B cell (primary cell): ENCODE data around the gene FBLIM1. TPM values are rescaled to one million over a fixed set of nuclear protein-coding genes. Genes with fewer than 3 reads are reported as not detected.

Source experiments
- ATAC-seq: fragments of 200-7000 bp; cut with Tn5 transposase; one replicate; pipeline ENCODE4 v1.10.0; 2021; ENCODE audit warnings: low read depth, mild to moderate bottlenecking, moderate number of reproducible peaks, moderate library complexity
- CTCF ChIA-PET: fragments of 350-600 bp; sonication (Branson Sonifier 250); formaldehyde crosslinking; loops from one replicate; lab custom pipeline; 2021; ENCODE audit warnings: antibody characterized with exemption, inconsistent platforms; lab: Charles Lee
- POLR2A ChIA-PET: fragments of 350-600 bp; sonication (Branson Sonifier 250); formaldehyde crosslinking; loops from one replicate; lab custom pipeline; 2021; ENCODE audit warnings: antibody characterized with exemption; lab: Charles Lee
- DNase-seq: peaks from one replicate; pipeline ENCODE4 v3.0.0; 2013
- H2AFZ ChIP-seq: 2 replicates; pipeline ENCODE4 v1.6.1; 2012; ENCODE audit warnings: mild to moderate bottlenecking, low read depth, low read length; ENCODE audit not compliant: insufficient read depth, poor library complexity, severe bottlenecking
- H3K27ac ChIP-seq, 2 donors: 1 replicate in 1 of 2; 2 replicates in 1 of 2; pipeline ENCODE4 v1.5.1; 2012 to 2013; ENCODE audit warnings: low read length in 2 of 2, mild to moderate bottlenecking in 2 of 2, moderate library complexity in 1 of 2
- H3K27me3 ChIP-seq, 4 experiments: fragments of 200-600 bp in 1 of 4; sonication (generic) in 1 of 4; replicated peaks in 1 of 4; 1 replicate in 2 of 4; 2 replicates in 2 of 4; pipeline versions ENCODE4 v1.6.1 to v1.7.0; 2013 to 2016; ENCODE audit warnings: low read length in 3 of 4, mild to moderate bottlenecking in 2 of 4, mixed read lengths in 1 of 4, moderate library complexity in 1 of 4; ENCODE audit not compliant: insufficient read depth in 4 of 4, control insufficient read depth in 3 of 4; ENCODE audit errors: control extremely low read depth in 1 of 4
- H3K36me3 ChIP-seq, 2 experiments: replicated peaks in 1 of 2; 1 replicate in 1 of 2; 2 replicates in 1 of 2; pipeline versions ENCODE4 v1.6.1 to v1.7.1; 2013; ENCODE audit warnings: low read length in 1 of 2; ENCODE audit not compliant: insufficient read depth in 2 of 2, control insufficient read depth in 1 of 2; ENCODE audit errors: control extremely low read depth in 1 of 2, extremely low read depth in 1 of 2
- H3K4me1 ChIP-seq, 2 donors: fragments of 200-600 bp in 1 of 2; sonication (generic) in 1 of 2; 1 replicate in 1 of 2; 2 replicates in 1 of 2; pipeline versions ENCODE4 v1.5.1 to v1.6.1; 2013 to 2017; ENCODE audit warnings: low read length in 2 of 2; ENCODE audit not compliant: control insufficient read depth in 2 of 2, insufficient read depth in 2 of 2
- H3K4me2 ChIP-seq: replicated peaks from 2 replicates; pipeline ENCODE3; 2012; ENCODE audit warnings: mild to moderate bottlenecking, low read depth, low read length; ENCODE audit not compliant: poor library complexity, severe bottlenecking
- H3K4me3 ChIP-seq, 5 experiments: fragments of 200-600 bp in 1 of 5; sonication (generic) in 1 of 5; 1 replicate in 3 of 5; 2 replicates in 2 of 5; pipeline versions ENCODE4 v1.5.1 to v1.7.0; 2011 to 2016; ENCODE audit warnings: low read length in 4 of 5, mild to moderate bottlenecking in 4 of 5, low read depth in 2 of 5, control low read depth in 1 of 5, moderate library complexity in 1 of 5; ENCODE audit not compliant: insufficient read depth in 1 of 5; ENCODE audit errors: control extremely low read depth in 1 of 5, extremely low read depth in 1 of 5
- H3K79me2 ChIP-seq: fragments of 200-600 bp; sonication (generic); one replicate; pipeline ENCODE4 v1.6.0; 2016; ENCODE audit warnings: low read length; ENCODE audit not compliant: control insufficient read depth, insufficient read depth
- H3K9ac ChIP-seq: fragments of 200-600 bp; sonication (generic); 2 replicates; pipeline ENCODE4 v1.6.1; 2017; ENCODE audit warnings: mild to moderate bottlenecking, low read length, moderate library complexity
- H3K9me3 ChIP-seq, 3 donors: one replicate each; pipeline versions ENCODE4 v1.6.1 to v1.7.1; 2013; ENCODE audit warnings: low read length in 2 of 3; ENCODE audit not compliant: control insufficient read depth in 2 of 3, insufficient read depth in 1 of 3; ENCODE audit errors: control extremely low read depth in 1 of 3
- H4K20me1 ChIP-seq: 2 replicates; pipeline ENCODE4 v1.6.0; 2012; ENCODE audit warnings: mild to moderate bottlenecking, low read length; ENCODE audit not compliant: insufficient read depth, control insufficient read depth, poor library complexity, severe bottlenecking
- H3K27ac Mint-ChIP-seq: one replicate; pipeline ENCODE4 v1.8.0; 2021; ENCODE audit warnings: mixed read lengths
- H3K27me3 Mint-ChIP-seq: one replicate; pipeline ENCODE4 v1.8.0; 2021; ENCODE audit warnings: mixed read lengths
- H3K4me1 Mint-ChIP-seq: one replicate; pipeline ENCODE4 v1.8.0; 2021; ENCODE audit warnings: mixed read lengths
- H3K4me3 Mint-ChIP-seq: one replicate; pipeline ENCODE4 v1.8.0; 2021; ENCODE audit warnings: mixed read lengths
- H3K9me3 Mint-ChIP-seq: one replicate; pipeline ENCODE4 v1.8.0; 2022; ENCODE audit warnings: mixed read lengths; ENCODE audit not compliant: insufficient read depth
- CTCF ChIP-seq: fragments of 200-600 bp; IDR thresholded peaks from one replicate; pipeline ENCODE4 v1.8.0; 2022; ENCODE audit warnings: antibody characterized with exemption, mild to moderate bottlenecking
- EZH2 ChIP-seq: IDR thresholded peaks from 2 replicates; pipeline ENCODE4 v1.6.1; 2012; ENCODE audit warnings: borderline replicate concordance, low read depth, mild to moderate bottlenecking, moderate library complexity, low read length; ENCODE audit not compliant: insufficient read depth, poor library complexity, severe bottlenecking
- WGBS: methylation state at CpG from one replicate; pipeline ENCODE4 v1.1.5; 2013; ENCODE audit warnings: missing lambda C conversion rate; ENCODE audit not compliant: insufficient coverage; 5-methylcytosine and 5-hydroxymethylcytosine counted together
- intact Hi-C: fragments of 100-400 bp; cut with micrococcal nuclease; formaldehyde crosslinking; loops from one replicate; pipeline ENCODE4 v1.10.0; 2022
- polyA plus RNA-seq: library from polyadenylated mRNA; depleted of rRNA; stranded (reverse); fragments of >200 nt; gene quantifications from 2 replicates; pipeline ENCODE4 v1.2.3, GENCODE V29; 2012
- total RNA-seq, 2 donors: library from RNA; stranded (reverse); fragments of 120-200 nt in 1 of 2; gene quantifications; 1 replicate in 1 of 2; 2 replicates in 1 of 2; pipeline versions ENCODE4 v1.2.3 to v1.2.4, GENCODE V29; 2013 to 2022

Gene FBLIM1
- total and polyA plus RNA-seq, 2 donors (not counting 1 experiment from before 2014, with no cell fraction given): not detected

DNA sequence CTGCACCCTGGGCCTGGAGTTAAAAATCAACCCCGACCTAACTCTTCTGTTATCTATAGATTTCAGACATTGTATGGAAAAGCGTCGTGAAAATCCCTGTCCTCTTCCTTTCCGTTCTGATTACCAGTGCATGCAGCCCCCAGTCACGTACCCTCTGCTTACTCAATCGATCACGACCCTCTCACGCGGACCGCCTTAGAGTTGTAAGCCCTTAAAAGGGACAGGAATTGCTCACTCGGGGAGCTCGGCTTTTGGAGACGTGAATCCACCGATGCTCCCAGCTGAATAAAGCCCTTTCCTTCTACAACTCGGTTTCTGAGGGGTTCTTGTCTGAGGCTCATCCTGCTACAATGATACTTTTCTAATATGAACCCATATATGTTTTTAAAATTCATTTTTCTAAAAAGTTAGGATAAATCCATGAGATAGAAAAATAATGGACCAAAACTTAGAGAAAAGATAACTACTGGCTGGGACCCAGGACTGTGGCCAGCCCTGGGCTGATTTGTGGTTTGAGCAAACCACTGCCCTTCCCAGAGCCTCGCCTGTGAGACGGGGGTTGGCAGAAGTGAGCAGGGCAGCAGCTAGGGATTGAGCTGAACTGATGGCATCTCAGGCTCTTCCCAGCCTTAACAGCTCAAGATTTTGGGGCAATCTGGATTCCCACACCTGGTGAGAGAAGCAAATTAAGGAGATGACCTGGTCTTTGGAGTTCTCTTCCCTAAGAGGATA, 43.8 kb downstream of the FBLIM1 start:
- H3K79me2 ChIP-seq: no peaks in the 10 kb centered on the region
- no peak for ATAC-seq
- H3K27ac Mint-ChIP-seq: no peak overlapping the region
- peaks cover 0 to 2% (median 0%) of the 10 kb centered on the region in 4 experiments for H3K27me3 ChIP-seq
- H3K4me2 ChIP-seq: no peak overlapping the region
- H3K4me3 ChIP-seq: no peak overlapping the region
- ChIA-PET CTCF (interaction anchor here (0.8 to 3.2 kb wide), 8 partner anchors 10 to 252 kb away, joined by 3 to 20 read pairs (median 6); no protein-coding TSS in a partner anchor), POLR2A (no interaction called here)
- no peaks in the 10 kb centered on the region for H3K4me1 ChIP-seq
- H2AFZ ChIP-seq: no peak overlapping the region
- TF ChIP-seq CTCF: no peak
- no peak for TF ChIP-seq EZH2
- no peak overlapping the region for H3K27ac ChIP-seq
- no peaks in the 10 kb centered on the region for H3K9me3 Mint-ChIP-seq
- WGBS: 89% methylated on average over 13 of the region's 17 CpGs
- H3K9ac ChIP-seq: no peak overlapping the region
- no peaks in the 10 kb centered on the region for H3K4me1 Mint-ChIP-seq
- no peaks in the 10 kb centered on the region for H4K20me1 ChIP-seq
- peaks cover 7% of the 10 kb centered on the region for H3K27me3 Mint-ChIP-seq
- H3K36me3 ChIP-seq: no peaks in the 10 kb centered on the region
- H3K9me3 ChIP-seq: no peaks in the 10 kb centered on the region
- DNase-seq: no peak
- intact Hi-C loops: loop anchor here (5.0 kb wide), 2 partner anchors 190 to 205 kb away; no protein-coding TSS in a partner anchor
- H3K4me3 Mint-ChIP-seq: no peak overlapping the region

GRCh38 chr1:15803380-15803779, 44.8 kb downstream of the FBLIM1 start:
- ATAC-seq: peak; percentile 53
- no peaks in the 10 kb centered on the region for H4K20me1 ChIP-seq
- H3K4me3 ChIP-seq: no peak overlapping the region
- H3K4me1 Mint-ChIP-seq: no peaks in the 10 kb centered on the region
- H3K27ac ChIP-seq: no peak overlapping the region
- H2AFZ ChIP-seq: no peak overlapping the region
- H3K27me3 Mint-ChIP-seq: peaks cover 7% of the 10 kb centered on the region
- 35% methylated on average over 3 of the region's 4 CpGs for WGBS
- peak; percentile 67 for TF ChIP-seq CTCF
- no peak for TF ChIP-seq EZH2
- peak; percentile 68 for DNase-seq
- H3K79me2 ChIP-seq: no peaks in the 10 kb centered on the region
- H3K9me3 Mint-ChIP-seq: no peaks in the 10 kb centered on the region
- H3K9me3 ChIP-seq: no peaks in the 10 kb centered on the region
- H3K27ac Mint-ChIP-seq: no peak overlapping the region
- no peak overlapping the region for H3K4me3 Mint-ChIP-seq
- no peak overlapping the region for H3K4me2 ChIP-seq
- ChIA-PET POLR2A (no interaction called here), CTCF (interaction anchor here (0.7 to 3.2 kb wide), 21 partner anchors 9 to 385 kb away, joined by 3 to 20 read pairs (median 3); no protein-coding TSS in a partner anchor)
- H3K36me3 ChIP-seq: no peaks in the 10 kb centered on the region
- no peak overlapping the region for H3K9ac ChIP-seq
- intact Hi-C loops: loop anchor here (1.0 to 5.0 kb wide), 4 partner anchors 189 to 253 kb away; no protein-coding TSS in a partner anchor
- H3K4me1 ChIP-seq: no peaks in the 10 kb centered on the region
- H3K27me3 ChIP-seq: peaks cover 0 to 2% (median 0%) of the 10 kb centered on the region in 4 experiments
